Ammon's horn (tissue), 1 donor: ENCODE measurements around the gene IL4R.
"Not testable (repeated sequence)": the region's sequence is repeated elsewhere in the genome, so short reads cannot be mapped to it uniquely, and the experiment has no call there.

ENCODE experiments used
- DNase-seq: peaks from one replicate; pipeline ENCODE4 v3.0.0-alpha.2; 2016; ENCODE audit warnings: low spot score

Gene IL4R

GRCh38 chr16:27404163-27404823 is 90.5 kb downstream of the IL4R start:
- no peak for DNase-seq

GRCh38 chr16:27405546-27406451 is 92.0 kb downstream of the IL4R start:
- no peak for DNase-seq

- no peak for DNase-seq
Observed at GRCh38 chr16:27406511-27407128, 92.8 kb downstream of the IL4R start.

GRCh38 chr16:27407133-27407532 is 93.4 kb downstream of the IL4R start:
- no peak for DNase-seq

GRCh38 chr16:27408012-27408601 is 94.3 kb downstream of the IL4R start:
- DNase-seq = no peak

- DNase-seq = no peak
Observed at GRCh38 chr16:27408602-27409031, 94.8 kb downstream of the IL4R start.

GRCh38 chr16:27409958-27410357 is 96.2 kb downstream of the IL4R start:
- DNase-seq = not testable (repeated sequence)

GRCh38 chr16:27410761-27411160 is 97.0 kb downstream of the IL4R start:
- no peak for DNase-seq

GRCh38 chr16:27413956-27414355 is 100.2 kb downstream of the IL4R start:
- no peak for DNase-seq
